GM21526 (cell line): ENCODE results near the gene SMIM33.
"Not testable (repeated sequence)": the region's sequence is repeated elsewhere in the genome, so short reads cannot be mapped to it uniquely, and the experiment has no call there.

Experiments
- ATAC-seq: cut with Tn5 transposase; IDR thresholded peaks from one replicate; pipeline ENCODE4 v1.9.1; 2021; ENCODE audit warnings: moderate library complexity; ENCODE audit not compliant: unreplicated experiment, low FRiP score

The SMIM33 gene

GRCh38 chr5:139481580-139482049 lies 10.8 kb downstream of the SMIM33 start:
- ATAC-seq: no peak

DNA sequence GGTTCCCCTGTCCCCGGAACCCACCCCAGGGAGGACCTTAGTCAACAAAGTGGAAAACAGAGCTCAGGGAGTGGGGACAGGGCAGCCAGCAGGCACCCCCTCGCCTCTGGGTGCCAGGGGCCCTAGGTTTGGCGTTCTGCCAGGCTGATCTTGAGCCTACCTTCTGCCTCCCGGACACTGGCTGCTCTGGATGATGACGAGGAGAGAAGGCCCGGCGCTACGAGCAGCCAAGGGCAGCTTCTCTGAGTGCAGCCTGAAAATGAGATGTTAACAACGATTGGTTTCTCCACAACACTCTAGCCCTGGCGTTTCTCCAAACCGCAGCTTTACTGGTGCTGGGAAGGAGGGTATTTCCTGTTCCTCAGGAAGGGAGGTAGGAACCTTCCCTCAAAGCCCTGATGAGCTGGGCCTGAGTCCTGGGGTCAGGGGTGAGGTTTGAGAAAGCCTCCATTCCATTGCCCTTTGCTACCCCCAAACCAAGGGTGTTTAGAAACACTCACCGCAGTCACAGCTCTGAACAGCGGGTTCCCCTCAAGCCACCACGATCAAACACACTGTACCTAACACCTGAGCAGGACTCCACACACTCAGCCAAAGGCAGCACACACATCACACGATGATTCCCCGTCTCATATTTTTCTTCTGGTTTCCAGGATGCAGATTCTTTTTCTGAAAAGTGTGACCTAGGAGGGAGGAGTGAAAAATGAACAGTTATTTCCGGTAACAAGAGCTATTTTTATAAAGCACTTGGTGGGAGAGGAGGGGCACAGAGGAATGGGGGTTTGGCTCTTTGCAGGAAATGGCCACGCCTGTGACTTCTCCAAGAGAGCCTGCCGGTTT lies 11.5 kb downstream of the SMIM33 start, which contains the start of gene STING1:
TSS of gene STING1 (minus strand) at position 709 of the 840 bp plus-strand sequence. CDS start 1,054 bp downstream, outside the sequence.
- no peak for ATAC-seq

GRCh38 chr5:139482890-139483208 lies 12.0 kb downstream of the SMIM33 start:
- ATAC-seq: not testable (repeated sequence)

- no peak for ATAC-seq
Observed at GRCh38 chr5:139486201-139486600, 15.4 kb downstream of the SMIM33 start.

- ATAC-seq: no peak
Observed at GRCh38 chr5:139488260-139488659, 17.5 kb downstream of the SMIM33 start.

GRCh38 chr5:139492700-139493192 lies 21.9 kb downstream of the SMIM33 start:
- ATAC-seq: no peak

DNA sequence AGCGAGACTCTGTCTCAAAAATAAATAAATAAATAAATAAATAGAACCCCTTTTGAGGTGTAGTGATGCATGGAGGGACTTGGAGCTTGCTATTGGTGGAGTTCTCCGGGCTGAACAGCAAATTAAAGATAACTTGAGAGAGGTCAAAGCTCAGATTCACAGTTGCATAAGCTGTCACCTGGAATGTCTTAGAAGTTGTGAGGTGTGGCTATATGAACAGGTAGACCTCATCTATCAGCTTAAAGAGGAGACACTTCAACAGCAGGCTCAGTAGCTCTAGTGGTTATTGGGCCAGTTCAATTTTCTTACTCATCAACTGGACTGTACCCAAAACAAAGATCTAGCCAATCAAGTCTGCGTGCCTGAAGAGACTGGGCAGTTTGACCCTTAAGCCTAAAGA lies 23.5 kb downstream of the SMIM33 start:
- ATAC-seq: no peak

- no peak for ATAC-seq
Observed at GRCh38 chr5:139494832-139495231, 24.0 kb downstream of the SMIM33 start.

- ATAC-seq: no peak
Observed at GRCh38 chr5:139495638-139496435, 25.0 kb downstream of the SMIM33 start.

GRCh38 chr5:139501381-139501780 lies 30.6 kb downstream of the SMIM33 start:
- no peak for ATAC-seq

DNA sequence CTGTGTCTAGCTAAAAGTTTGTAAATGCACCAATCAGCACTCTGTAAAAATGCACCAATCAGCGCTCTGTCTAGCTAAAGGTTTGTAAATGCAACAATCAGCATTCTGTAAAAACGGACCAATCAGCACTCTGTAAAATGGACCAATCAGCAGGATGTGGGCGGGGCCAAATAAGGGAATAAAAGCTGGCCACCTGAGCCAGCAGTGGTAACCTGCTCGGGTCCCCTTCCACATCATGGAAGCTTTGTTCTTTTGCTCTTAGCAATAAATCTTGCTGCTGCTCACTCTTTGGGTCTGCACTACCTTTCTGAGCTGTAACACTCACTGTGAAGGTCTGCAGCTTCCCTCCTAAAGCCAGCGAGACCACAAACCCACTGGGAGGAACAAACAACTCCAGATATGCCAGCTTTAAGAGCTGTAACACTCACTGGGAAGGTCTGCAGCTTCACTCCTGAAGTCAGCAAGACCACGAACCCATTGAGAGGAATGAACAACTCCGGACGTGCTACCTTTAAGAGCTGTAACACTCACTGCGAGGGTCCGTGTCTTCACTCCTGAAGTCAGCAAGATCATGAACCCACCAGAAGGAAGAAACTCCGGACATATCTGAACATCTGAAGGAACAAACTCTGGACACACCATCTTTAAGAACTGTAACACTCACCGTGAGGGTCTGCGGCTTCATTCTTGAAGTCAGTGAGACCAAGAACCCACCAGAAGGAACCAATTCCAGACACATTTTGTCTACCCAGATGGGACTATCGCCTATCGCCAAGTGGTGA lies 32.4 kb downstream of the SMIM33 start:
- ATAC-seq: not testable (repeated sequence)

DNA sequence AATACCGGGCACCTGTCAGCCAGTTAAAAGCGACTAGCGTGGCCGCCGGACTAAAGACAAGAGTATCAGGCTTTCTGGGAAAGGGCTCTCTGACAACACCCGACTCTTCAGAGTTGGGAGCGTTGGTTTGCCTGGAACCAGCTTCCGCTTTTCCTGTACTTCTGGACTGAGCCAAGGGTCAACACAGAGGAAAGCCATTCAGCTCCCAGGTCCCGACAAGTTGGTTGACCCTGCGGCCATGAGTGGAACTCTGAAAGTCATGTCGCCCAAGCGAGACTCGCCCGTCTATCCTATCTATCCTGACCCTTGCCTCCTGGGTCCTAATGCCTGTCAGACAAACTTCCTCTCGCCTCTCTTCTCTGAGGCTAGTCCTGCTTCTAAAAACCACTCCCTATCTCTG lies 33.1 kb downstream of the SMIM33 start:
- ATAC-seq: not testable (repeated sequence)

DNA sequence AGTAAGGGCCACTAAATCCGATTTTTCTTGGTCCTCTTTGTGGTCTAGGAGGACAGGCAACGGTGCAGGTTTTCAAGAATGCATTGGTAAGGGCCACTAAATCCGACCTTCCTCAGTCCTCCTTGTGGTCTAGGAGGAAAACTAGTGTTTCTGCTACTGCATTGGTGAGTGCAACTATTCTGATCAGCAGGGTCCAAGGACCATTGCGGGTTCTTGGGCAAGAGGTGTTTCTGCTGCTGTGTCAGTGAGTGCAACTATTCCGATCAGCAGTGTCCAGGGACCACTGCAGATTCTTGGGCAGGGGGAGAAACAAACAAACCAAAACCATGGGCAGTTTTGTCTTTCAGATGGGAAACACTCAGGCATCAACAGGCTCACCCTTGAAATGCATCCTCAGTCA lies 33.9 kb downstream of the SMIM33 start:
- not testable (repeated sequence) for ATAC-seq

GRCh38 chr5:139512786-139513390 lies 42.1 kb downstream of the SMIM33 start:
- ATAC-seq: no peak

DNA sequence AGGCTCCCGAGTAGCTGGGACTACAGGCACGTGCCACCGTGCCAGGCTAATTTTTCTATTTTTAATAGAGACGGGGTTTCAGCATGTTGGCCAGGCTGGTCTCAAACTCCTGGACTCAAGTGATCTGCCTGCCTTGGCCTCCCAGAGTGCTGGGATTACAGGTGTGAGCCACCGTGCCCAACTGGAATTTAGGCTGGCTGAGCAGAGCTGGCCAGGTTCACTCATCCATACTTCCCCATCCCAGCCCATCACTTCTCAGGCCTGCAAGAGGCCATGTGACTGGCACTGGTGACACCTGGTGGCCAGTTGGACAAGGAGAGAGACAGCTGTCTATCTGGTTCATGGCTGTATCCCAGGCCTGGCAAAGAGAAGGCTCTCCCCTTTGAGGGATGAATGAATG lies 42.6 kb downstream of the SMIM33 start:
- not testable (repeated sequence) for ATAC-seq

- ATAC-seq: no peak
Observed at GRCh38 chr5:139513852-139514485, 43.2 kb downstream of the SMIM33 start.

DNA sequence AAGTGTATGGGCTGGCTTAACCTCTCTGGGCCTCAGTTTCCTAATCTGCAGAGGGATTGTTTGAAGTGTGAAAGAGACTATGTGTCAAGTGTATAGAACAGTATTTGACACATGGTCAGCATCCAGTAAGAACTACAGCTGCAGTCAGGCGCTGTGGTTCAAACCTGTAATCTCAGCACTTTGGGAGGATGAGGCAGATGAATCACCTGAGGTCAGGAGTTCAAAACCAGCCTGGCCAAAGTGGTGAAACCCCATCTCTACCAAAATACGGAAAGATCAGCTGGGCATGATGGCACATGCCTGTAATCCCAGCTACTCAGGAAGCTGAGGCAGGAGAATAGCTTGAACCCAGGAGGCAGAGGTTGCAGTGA lies 43.7 kb downstream of the SMIM33 start:
- no peak for ATAC-seq

DNA sequence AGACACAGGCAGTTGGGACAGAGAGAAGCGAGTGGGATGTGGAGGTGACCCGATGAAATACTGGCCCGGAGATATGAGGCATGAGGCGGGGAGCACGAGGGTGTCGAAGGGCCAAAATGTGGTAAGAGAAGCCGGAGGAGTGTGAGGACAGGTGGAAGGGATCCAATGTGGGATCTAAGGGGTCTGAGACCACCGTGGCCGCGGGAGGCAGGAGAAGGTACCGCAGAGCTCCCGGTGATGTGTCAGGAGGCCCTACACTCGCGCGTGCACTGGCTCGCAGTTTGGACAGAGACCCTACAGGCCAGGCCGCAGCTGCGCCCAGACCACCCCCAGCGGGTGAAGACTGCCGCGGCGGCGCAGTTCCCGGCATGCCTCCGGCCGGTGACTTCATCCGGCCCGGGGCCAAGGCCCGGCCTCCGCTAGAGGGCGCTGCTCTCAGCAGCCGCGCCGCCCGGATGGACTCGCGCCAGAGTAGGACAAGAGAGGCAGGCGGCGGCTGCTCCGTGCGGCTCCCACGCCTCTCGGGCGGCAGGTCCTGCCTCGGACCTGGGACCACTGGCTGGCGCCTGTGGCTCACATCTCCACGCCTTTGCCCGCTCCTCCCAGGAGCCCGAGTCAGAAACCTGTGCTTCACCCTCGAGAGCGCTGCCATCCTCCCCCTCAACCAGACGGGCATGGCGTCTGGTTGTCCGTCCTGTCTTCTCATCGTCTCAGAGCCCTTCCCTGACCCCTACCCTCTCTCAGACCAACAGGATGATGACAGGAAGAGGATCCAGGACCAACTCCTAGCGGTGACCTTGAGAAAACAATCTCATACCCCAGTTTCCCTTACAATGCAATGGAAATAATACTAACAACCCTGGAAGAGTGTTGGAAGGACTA lies 47.1 kb downstream of the SMIM33 start:
- ATAC-seq: peak; percentile 81
